Thyroid gland (tissue), 4 donors: ENCODE data around the gene CUEDC1.

Source experiments
- POLR2A ChIP-seq, 2 donors: fragments of 450-650 bp; IDR thresholded peaks; one replicate each; pipeline ENCODE4 v1.6.1; 2017; ENCODE audit warnings: antibody characterized with exemption in 2 of 2, mild to moderate bottlenecking in 2 of 2, moderate library complexity in 1 of 2
- TF ChIP-seq, protein P1 (sequence below), 6 experiments: fragments of 200-600 bp in 3 of 6; fragments of 450-650 bp in 3 of 6; sonication (generic) in 3 of 6; IDR thresholded peaks; one replicate each; pipeline ENCODE4 v1.5.1; 2016 to 2019; ENCODE audit warnings: antibody characterized with exemption in 6 of 6, mild to moderate bottlenecking in 2 of 6, inconsistent platforms in 1 of 6, moderate library complexity in 1 of 6

DNA sequence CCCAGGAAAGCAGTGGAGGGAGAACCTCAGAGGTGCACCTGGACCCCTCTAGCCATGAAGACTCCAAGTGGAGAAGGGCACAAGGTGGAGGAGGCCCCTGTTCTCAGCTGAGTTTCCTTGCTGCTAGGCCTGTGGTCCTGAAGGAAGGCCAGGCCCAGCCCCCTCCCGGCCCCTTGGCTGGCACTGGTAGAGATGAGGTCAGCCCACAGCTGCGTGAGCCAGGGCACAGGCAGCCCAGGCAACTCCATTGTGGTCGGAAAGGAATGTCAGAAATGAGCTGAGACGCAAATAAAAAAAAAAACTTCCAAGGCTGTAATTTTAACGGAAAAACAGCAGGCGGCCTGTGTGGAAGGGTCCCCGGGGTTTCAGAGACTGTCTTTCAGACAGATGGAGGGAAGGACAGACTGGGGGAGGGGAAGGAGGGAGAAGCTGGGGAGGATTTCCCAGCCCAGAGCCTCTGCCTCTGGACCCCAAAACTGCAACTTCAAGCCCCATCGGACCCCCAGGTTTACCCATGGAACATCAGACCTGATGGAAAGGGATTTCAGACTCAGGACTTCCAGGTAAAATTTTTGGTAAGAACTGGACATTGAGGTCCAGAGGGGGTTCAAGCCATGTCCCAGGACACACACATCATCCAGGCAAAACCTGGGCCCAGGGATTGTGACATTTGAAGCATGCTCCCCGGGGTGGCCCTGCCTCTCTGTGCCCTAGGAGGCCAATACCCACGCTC is 79.8 kb downstream of the CUEDC1 start:
- TF ChIP-seq, protein P1, sequence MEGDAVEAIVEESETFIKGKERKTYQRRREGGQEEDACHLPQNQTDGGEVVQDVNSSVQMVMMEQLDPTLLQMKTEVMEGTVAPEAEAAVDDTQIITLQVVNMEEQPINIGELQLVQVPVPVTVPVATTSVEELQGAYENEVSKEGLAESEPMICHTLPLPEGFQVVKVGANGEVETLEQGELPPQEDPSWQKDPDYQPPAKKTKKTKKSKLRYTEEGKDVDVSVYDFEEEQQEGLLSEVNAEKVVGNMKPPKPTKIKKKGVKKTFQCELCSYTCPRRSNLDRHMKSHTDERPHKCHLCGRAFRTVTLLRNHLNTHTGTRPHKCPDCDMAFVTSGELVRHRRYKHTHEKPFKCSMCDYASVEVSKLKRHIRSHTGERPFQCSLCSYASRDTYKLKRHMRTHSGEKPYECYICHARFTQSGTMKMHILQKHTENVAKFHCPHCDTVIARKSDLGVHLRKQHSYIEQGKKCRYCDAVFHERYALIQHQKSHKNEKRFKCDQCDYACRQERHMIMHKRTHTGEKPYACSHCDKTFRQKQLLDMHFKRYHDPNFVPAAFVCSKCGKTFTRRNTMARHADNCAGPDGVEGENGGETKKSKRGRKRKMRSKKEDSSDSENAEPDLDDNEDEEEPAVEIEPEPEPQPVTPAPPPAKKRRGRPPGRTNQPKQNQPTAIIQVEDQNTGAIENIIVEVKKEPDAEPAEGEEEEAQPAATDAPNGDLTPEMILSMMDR (IDR thresholded peaks at IDR 0.05): peak in 5 of 6 experiments; percentile 10 to 55 (median 47)
- TF ChIP-seq POLR2A (IDR thresholded peaks at IDR 0.05): no peak
